Endothelial cell of umbilical vein (primary cell): ENCODE data around the gene ZFPM1. TPM values are rescaled to one million over a fixed set of nuclear protein-coding genes. Genes with fewer than 3 reads are reported as not detected.

Experiments used
- BruUV-seq: library from RNA; stranded (reverse); fragments of 400-500 nt; replicated peaks from 2 replicates; lab custom pipeline; 2021; lab: Mats Ljungman, UMichigan
- CTCF ChIA-PET: fragments of 300-600, 350-600 bp; sonication (Branson Sonifier 250); formaldehyde crosslinking; loops from one replicate; lab custom pipeline; 2021; ENCODE audit warnings: antibody characterized with exemption, inconsistent platforms; lab: Charles Lee
- POLR2A ChIA-PET: fragments of 300-600, 350-600 bp; sonication (Branson Sonifier 250); formaldehyde crosslinking; loops from one replicate; lab custom pipeline; 2021; ENCODE audit warnings: antibody characterized with exemption, inconsistent platforms; lab: Charles Lee
- DNase-seq: peaks from one replicate; pipeline ENCODE4 v3.0.0-alpha.2; 2011; ENCODE audit warnings: low read depth, low spot score
- FAIRE-seq: peaks from 2 replicates; lab custom pipeline; 2011; peaks lifted over from hg19 to GRCh38; lab: Jason Lieb, UNC
- H2AFZ ChIP-seq: 2 replicates; pipeline ENCODE4 v1.6.0; 2012; ENCODE audit warnings: low read depth, low read length, control low read depth, inconsistent platforms
- H3K27ac ChIP-seq: 2 replicates; pipeline ENCODE4 v1.5.1; 2011; ENCODE audit warnings: low read depth, mild to moderate bottlenecking, control low read depth, low read length, moderate library complexity; ENCODE audit not compliant: insufficient read depth
- H3K27me3 ChIP-seq, 2 experiments: 2 replicates each; pipeline versions ENCODE4 v1.6.0 to v1.6.1; 2011; ENCODE audit warnings: low read length in 2 of 2, mixed read lengths in 1 of 2; ENCODE audit not compliant: control insufficient read depth in 2 of 2, insufficient read depth in 2 of 2
- H3K36me3 ChIP-seq, 2 experiments: 2 replicates in 1 of 2; 3 replicates in 1 of 2; pipeline ENCODE4 v1.5.1; 2011; ENCODE audit warnings: low read length in 2 of 2, mild to moderate bottlenecking in 1 of 2, moderate library complexity in 1 of 2; ENCODE audit not compliant: control insufficient read depth in 2 of 2, insufficient read depth in 2 of 2; ENCODE audit errors: extremely low read depth in 1 of 2
- H3K4me1 ChIP-seq: 3 replicates; pipeline ENCODE4 v1.5.1; 2011; ENCODE audit warnings: mild to moderate bottlenecking, low read length; ENCODE audit not compliant: control insufficient read depth, insufficient read depth; ENCODE audit errors: extremely low read depth
- H3K4me2 ChIP-seq: 2 replicates; pipeline ENCODE4 v1.6.1; 2011; ENCODE audit warnings: low read length, control low read depth, mixed read lengths; ENCODE audit not compliant: insufficient read depth
- H3K4me3 ChIP-seq, 3 experiments: fragments of 200-600 bp in 1 of 3; sonication (generic), shearing (Covaris generic) in 1 of 3; replicated peaks in 1 of 3; 2 replicates each; pipeline ENCODE4 v1.5.1; 2011 to 2016; ENCODE audit warnings: control low read depth in 3 of 3, low read length in 3 of 3, mild to moderate bottlenecking in 2 of 3, inconsistent platforms in 1 of 3, low read depth in 1 of 3, moderate library complexity in 1 of 3; ENCODE audit not compliant: insufficient read depth in 1 of 3
- H3K79me2 ChIP-seq: 2 replicates; pipeline ENCODE4 v1.6.0; 2012; ENCODE audit warnings: low read length, inconsistent platforms; ENCODE audit not compliant: control insufficient read depth, insufficient read depth
- H3K9ac ChIP-seq: replicated peaks from 2 replicates; pipeline ENCODE3; 2011; ENCODE audit warnings: low read length, control low read depth; ENCODE audit not compliant: insufficient read depth; ENCODE audit errors: extremely low read depth
- H3K9me1 ChIP-seq: replicated peaks from 3 replicates; pipeline ENCODE4 v1.6.0; 2011; ENCODE audit warnings: mild to moderate bottlenecking, low read length; ENCODE audit not compliant: control insufficient read depth, insufficient read depth; ENCODE audit errors: extremely low read depth
- H3K9me3 ChIP-seq: replicated peaks from 2 replicates; pipeline ENCODE4 v1.5.1; 2012; ENCODE audit warnings: low read length, inconsistent platforms; ENCODE audit not compliant: control insufficient read depth, insufficient read depth
- H4K20me1 ChIP-seq: replicated peaks from 2 replicates; pipeline ENCODE3; 2011; ENCODE audit warnings: mild to moderate bottlenecking, low read length; ENCODE audit not compliant: control insufficient read depth, insufficient read depth; ENCODE audit errors: extremely low read depth
- CTCF ChIP-seq, 2 donors: IDR thresholded peaks; 1 replicate in 1 of 2; 2 replicates in 1 of 2; pipeline ENCODE4 v1.5.1; 2011; ENCODE audit warnings: low read length in 2 of 2, mild to moderate bottlenecking in 2 of 2, moderate library complexity in 2 of 2, control low read depth in 1 of 2, inconsistent platforms in 1 of 2, low read depth in 1 of 2; ENCODE audit not compliant: insufficient read depth in 1 of 2; ENCODE audit errors: extremely low read depth in 1 of 2
- EZH2 ChIP-seq: IDR thresholded peaks from 2 replicates; pipeline ENCODE4 v1.6.1; 2012; ENCODE audit warnings: borderline replicate concordance, low read depth, mild to moderate bottlenecking, moderate library complexity, low read length, inconsistent platforms; ENCODE audit not compliant: severe bottlenecking
- FOS ChIP-seq: IDR thresholded peaks from 2 replicates; pipeline ENCODE4 v1.6.1; 2011; ENCODE audit warnings: mild to moderate bottlenecking, low read length, moderate library complexity, borderline replicate concordance; ENCODE audit not compliant: insufficient read depth
- GATA2 ChIP-seq: IDR thresholded peaks from 2 replicates; pipeline ENCODE4 v1.7.0; 2011; ENCODE audit warnings: low read depth, mild to moderate bottlenecking, moderate library complexity, mixed read lengths, low read length; ENCODE audit not compliant: insufficient read length, insufficient read depth
- JUN ChIP-seq: IDR thresholded peaks from 2 replicates; pipeline ENCODE4 v1.6.1; 2011; ENCODE audit warnings: borderline replicate concordance, low read depth; ENCODE audit not compliant: insufficient read length, insufficient read depth
- MAX ChIP-seq: IDR thresholded peaks from 2 replicates; pipeline ENCODE4 v1.6.1; 2011; ENCODE audit not compliant: insufficient read depth, insufficient read length
- MYC ChIP-seq: IDR thresholded peaks from one replicate; pipeline ENCODE4 v1.6.1; 2011; ENCODE audit warnings: mild to moderate bottlenecking, low read depth, low read length
- POLR2A ChIP-seq: IDR thresholded peaks from 2 replicates; pipeline ENCODE4 v1.6.1; 2012; ENCODE audit warnings: low read depth, mild to moderate bottlenecking, control low read depth, low read length
- POLR2AphosphoS5 ChIP-seq: IDR thresholded peaks from 2 replicates; pipeline ENCODE4 v1.6.1; 2012; ENCODE audit warnings: low read depth, mild to moderate bottlenecking, control low read depth, low read length, moderate library complexity; ENCODE audit not compliant: insufficient read depth
- dilution Hi-C: fragments of 300-500 bp; cut with MboI; formaldehyde crosslinking; loops from one replicate; pipeline ENCODE4 v1.15.0; 2019; ENCODE audit warnings: low sequenced_read_pairs; ENCODE audit not compliant: extremely low pct_ligation_motif_present
- intact Hi-C: fragments of 100-400 bp; cut with micrococcal nuclease; formaldehyde crosslinking; loops from one replicate; pipeline ENCODE4 v1.10.0; 2022
- polyA plus RNA-seq, 4 experiments: library from polyadenylated mRNA; depleted of rRNA in 3 of 4; stranded (reverse) in 3 of 4; unstranded in 1 of 4; fragments of >200 nt; gene quantifications; 2 replicates each; pipeline versions ENCODE4 v1.2.1 to v1.2.3, GENCODE V29; 2011 to 2012; ENCODE audit warnings: missing spikeins in 1 of 4
- total RNA-seq: library from RNA; stranded (reverse); gene quantifications from 2 replicates; pipeline ENCODE4 v1.2.3, GENCODE V29; 2021

ZFPM1 gene
- total and polyA plus RNA-seq, 2 donors (not counting 3 experiments of a cell fraction or from before 2014, with no cell fraction given): 0.37 to 7.5 TPM

GRCh38 chr16:88407042-88407420, 46.0 kb upstream of the ZFPM1 start:
- Histone ChIP-seq H2AFZ (no peak overlapping the region), H3K9me1 (no peaks in the 10 kb centered on the region), H3K9ac (no peak overlapping the region), H3K27ac (no peak overlapping the region), H3K27me3 (no peaks in the 10 kb centered on the region), H3K36me3 (no peaks in the 10 kb centered on the region), H3K4me3 (no peak overlapping the region), H4K20me1 (no peaks in the 10 kb centered on the region), H3K79me2 (no peaks in the 10 kb centered on the region), H3K9me3 (no peaks in the 10 kb centered on the region), H3K4me1 (no peaks in the 10 kb centered on the region), H3K4me2 (no peak overlapping the region)
- no peak for FAIRE-seq
- no TSS peak for BruUV-seq
- POLR2A ChIA-PET: no interaction called here
- TF ChIP-seq EZH2: no peak
- no peak for TF ChIP-seq MAX
- no peak for TF ChIP-seq GATA2
- TF ChIP-seq POLR2AphosphoS5: no peak
- no peak for TF ChIP-seq JUN
- no peak for TF ChIP-seq MYC
- TF ChIP-seq FOS: no peak
- no peak for TF ChIP-seq POLR2A
- no peak for TF ChIP-seq CTCF (IDR thresholded peaks at IDR 0.05; ENCODE audit: extremely low read depth in 1 of 2, insufficient read depth in 1 of 2, low read depth in 1 of 2, low read length in 2 of 2)
- intact Hi-C loops (no loop called here), dilution Hi-C loops (no loop called here)
- CTCF ChIA-PET: no interaction called here
- DNase-seq: no peak
